Stomach smooth muscle (tissue), 2 donors: ENCODE data around the gene EPDR1.
"Not testable (repeated sequence)": the region's sequence is repeated elsewhere in the genome, so short reads cannot be mapped to it uniquely, and the experiment has no call there.

Source experiments
- H3K27ac ChIP-seq: one replicate; pipeline ENCODE4 v1.7.0; 2013; ENCODE audit warnings: mild to moderate bottlenecking, low read length, inconsistent platforms
- H3K27me3 ChIP-seq, 2 donors: one replicate each; pipeline ENCODE4 v1.7.0; 2013; ENCODE audit warnings: low read length in 2 of 2; ENCODE audit not compliant: insufficient read depth in 2 of 2, control insufficient read depth in 1 of 2
- H3K36me3 ChIP-seq, 2 donors: one replicate each; pipeline ENCODE4 v1.7.0; 2013; ENCODE audit warnings: low read length in 2 of 2; ENCODE audit not compliant: control insufficient read depth in 2 of 2, insufficient read depth in 2 of 2
- H3K4me1 ChIP-seq: one replicate; pipeline ENCODE4 v1.7.0; 2013; ENCODE audit warnings: low read length; ENCODE audit not compliant: control insufficient read depth, insufficient read depth
- H3K4me3 ChIP-seq, 2 donors: one replicate each; pipeline ENCODE4 v1.7.0; 2013; ENCODE audit warnings: low read length in 2 of 2
- H3K9ac ChIP-seq, 2 donors: one replicate each; pipeline ENCODE4 v1.7.0; 2013; ENCODE audit warnings: low read length in 2 of 2, mild to moderate bottlenecking in 1 of 2
- H3K9me3 ChIP-seq, 2 donors: one replicate each; pipeline ENCODE4 v1.7.0; 2013; ENCODE audit warnings: low read length in 2 of 2; ENCODE audit not compliant: control insufficient read depth in 2 of 2
- donor health status: healthy.
- donor health status: Pancreatic carcinoma.

EPDR1 gene

GRCh38 chr7:37952240-37952639, 31.8 kb downstream of the EPDR1 start:
- Histone ChIP-seq H3K4me1 (no peaks in the 10 kb centered on the region), H3K36me3 (no peaks in the 10 kb centered on the region), H3K9me3 (no peaks in the 10 kb centered on the region), H3K27ac (no peak overlapping the region), H3K4me3 (no peak overlapping the region), H3K9ac (no peak overlapping the region), H3K27me3 (no peaks in the 10 kb centered on the region)

GRCh38 chr7:37954217-37954616, 33.8 kb downstream of the EPDR1 start:
- not testable (repeated sequence) for H3K27me3 ChIP-seq, H3K36me3 ChIP-seq, H3K9me3 ChIP-seq, H3K4me1 ChIP-seq, H3K27ac ChIP-seq, H3K4me3 ChIP-seq, H3K9ac ChIP-seq

- Histone ChIP-seq H3K9me3 (no peaks in the 10 kb centered on the region), H3K27me3 (no peaks in the 10 kb centered on the region), H3K36me3 (no peaks in the 10 kb centered on the region), H3K4me1 (no peaks in the 10 kb centered on the region), H3K4me3 (no peak overlapping the region), H3K27ac (no peak overlapping the region), H3K9ac (no peak overlapping the region)
These were observed 36.4 kb downstream of the EPDR1 start for GRCh38 chr7:37956791-37957190.

- no peaks in the 10 kb centered on the region for H3K4me1 ChIP-seq
- H3K36me3 ChIP-seq = no peaks in the 10 kb centered on the region
- no peaks in the 10 kb centered on the region for H3K9me3 ChIP-seq
- H3K27me3 ChIP-seq = no peaks in the 10 kb centered on the region
- H3K4me3 ChIP-seq = no peak overlapping the region
- no peak overlapping the region for H3K9ac ChIP-seq
- no peak overlapping the region for H3K27ac ChIP-seq
These were observed 37.0 kb downstream of the EPDR1 start for GRCh38 chr7:37957221-37957970.

- Histone ChIP-seq H3K4me1 (no peaks in the 10 kb centered on the region), H3K27me3 (no peaks in the 10 kb centered on the region), H3K9ac (no peak overlapping the region), H3K4me3 (no peak overlapping the region), H3K36me3 (no peaks in the 10 kb centered on the region), H3K9me3 (no peaks in the 10 kb centered on the region), H3K27ac (no peak overlapping the region)
These were observed 40.0 kb downstream of the EPDR1 start for GRCh38 chr7:37960483-37960882.

- Histone ChIP-seq H3K36me3 (no peaks in the 10 kb centered on the region), H3K27ac (no peak overlapping the region), H3K4me1 (no peaks in the 10 kb centered on the region), H3K4me3 (no peak overlapping the region), H3K9me3 (no peaks in the 10 kb centered on the region), H3K27me3 (no peaks in the 10 kb centered on the region), H3K9ac (no peak overlapping the region)
These were observed 40.8 kb downstream of the EPDR1 start for GRCh38 chr7:37961251-37961650.

- no peaks in the 10 kb centered on the region for H3K9me3 ChIP-seq
- no peak overlapping the region for H3K4me3 ChIP-seq
- H3K9ac ChIP-seq = no peak overlapping the region
- no peaks in the 10 kb centered on the region for H3K4me1 ChIP-seq
- no peaks in the 10 kb centered on the region for H3K36me3 ChIP-seq
- no peak overlapping the region for H3K27ac ChIP-seq
- no peaks in the 10 kb centered on the region for H3K27me3 ChIP-seq
These were observed 43.8 kb downstream of the EPDR1 start for GRCh38 chr7:37964196-37964595.

GRCh38 chr7:37970211-37970610, 49.8 kb downstream of the EPDR1 start:
- Histone ChIP-seq H3K9me3 (no peaks in the 10 kb centered on the region), H3K9ac (no peak overlapping the region), H3K4me1 (no peaks in the 10 kb centered on the region), H3K36me3 (no peaks in the 10 kb centered on the region), H3K27me3 (no peaks in the 10 kb centered on the region), H3K27ac (no peak overlapping the region), H3K4me3 (no peak overlapping the region)

- Histone ChIP-seq H3K27ac (no peak overlapping the region), H3K4me3 (no peak overlapping the region), H3K9ac (no peak overlapping the region)
These were observed 51.1 kb downstream of the EPDR1 start for GRCh38 chr7:37971491-37971890.

GRCh38 chr7:37973915-37974314, 53.5 kb downstream of the EPDR1 start:
- H3K27ac ChIP-seq = no peak overlapping the region
- no peaks in the 10 kb centered on the region for H3K36me3 ChIP-seq
- no peaks in the 10 kb centered on the region for H3K27me3 ChIP-seq
- no peaks in the 10 kb centered on the region for H3K4me1 ChIP-seq
- no peak overlapping the region for H3K9ac ChIP-seq
- H3K9me3 ChIP-seq = no peaks in the 10 kb centered on the region
- no peak overlapping the region for H3K4me3 ChIP-seq

More at GRCh38 chr7:37971491-37971890, 51.1 kb downstream of the EPDR1 start:
- H3K9me3 ChIP-seq = no peaks in the 10 kb centered on the region
- no peaks in the 10 kb centered on the region for H3K4me1 ChIP-seq
- no peaks in the 10 kb centered on the region for H3K27me3 ChIP-seq
- H3K36me3 ChIP-seq = no peaks in the 10 kb centered on the region

GRCh38 chr7:37974711-37975110, 54.3 kb downstream of the EPDR1 start:
- Histone ChIP-seq H3K36me3 (no peaks in the 10 kb centered on the region), H3K9ac (no peak overlapping the region), H3K27me3 (no peaks in the 10 kb centered on the region)

More at GRCh38 chr7:37974711-37975110, 54.3 kb downstream of the EPDR1 start:
- no peaks in the 10 kb centered on the region for H3K4me1 ChIP-seq
- H3K4me3 ChIP-seq = no peak overlapping the region
- H3K9me3 ChIP-seq = no peaks in the 10 kb centered on the region
- H3K27ac ChIP-seq = no peak overlapping the region
